Fibroblast of mammary gland (primary cell): Measurements from ENCODE around the gene MUC22.

Source experiments
- DNase-seq: peaks from one replicate; pipeline ENCODE4 v3.0.0-alpha.2; 2010; ENCODE audit warnings: low read depth
- H3K4me3 ChIP-seq: 2 replicates; pipeline ENCODE4 v1.5.1; 2011; ENCODE audit warnings: low read depth, mild to moderate bottlenecking, low read length, moderate library complexity; ENCODE audit not compliant: control insufficient read depth
- TF ChIP-seq, protein P1 (sequence below): conservative IDR thresholded peaks from 2 replicates; pipeline ENCODE4 v1.5.1; 2011; ENCODE audit warnings: low read depth, low read length, inconsistent platforms; ENCODE audit not compliant: control insufficient read depth, insufficient read depth

Gene MUC22

DNA sequence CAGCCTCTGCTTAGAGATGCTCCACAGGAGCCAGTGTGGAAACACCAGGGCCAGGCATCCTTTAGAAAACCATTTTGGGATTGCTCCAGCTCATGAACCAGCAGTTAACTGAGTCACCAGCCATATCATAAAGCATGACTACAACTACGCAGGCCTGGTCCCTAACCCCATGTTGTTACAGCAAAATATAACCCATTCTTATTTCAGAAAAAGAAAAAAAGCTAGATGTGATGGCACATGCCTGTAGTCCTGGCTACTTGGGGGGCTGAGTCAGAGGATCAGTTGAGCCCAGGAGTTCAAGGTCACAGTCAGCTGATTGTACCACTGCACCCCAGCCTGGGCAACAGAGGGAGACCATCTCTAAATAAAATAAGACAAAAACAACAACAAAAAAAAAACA, 65.3 kb downstream of the MUC22 start:
- peak; percentile 88 for DNase-seq
- TF ChIP-seq, protein P1, sequence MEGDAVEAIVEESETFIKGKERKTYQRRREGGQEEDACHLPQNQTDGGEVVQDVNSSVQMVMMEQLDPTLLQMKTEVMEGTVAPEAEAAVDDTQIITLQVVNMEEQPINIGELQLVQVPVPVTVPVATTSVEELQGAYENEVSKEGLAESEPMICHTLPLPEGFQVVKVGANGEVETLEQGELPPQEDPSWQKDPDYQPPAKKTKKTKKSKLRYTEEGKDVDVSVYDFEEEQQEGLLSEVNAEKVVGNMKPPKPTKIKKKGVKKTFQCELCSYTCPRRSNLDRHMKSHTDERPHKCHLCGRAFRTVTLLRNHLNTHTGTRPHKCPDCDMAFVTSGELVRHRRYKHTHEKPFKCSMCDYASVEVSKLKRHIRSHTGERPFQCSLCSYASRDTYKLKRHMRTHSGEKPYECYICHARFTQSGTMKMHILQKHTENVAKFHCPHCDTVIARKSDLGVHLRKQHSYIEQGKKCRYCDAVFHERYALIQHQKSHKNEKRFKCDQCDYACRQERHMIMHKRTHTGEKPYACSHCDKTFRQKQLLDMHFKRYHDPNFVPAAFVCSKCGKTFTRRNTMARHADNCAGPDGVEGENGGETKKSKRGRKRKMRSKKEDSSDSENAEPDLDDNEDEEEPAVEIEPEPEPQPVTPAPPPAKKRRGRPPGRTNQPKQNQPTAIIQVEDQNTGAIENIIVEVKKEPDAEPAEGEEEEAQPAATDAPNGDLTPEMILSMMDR, result no peak
- no peak overlapping the region for H3K4me3 ChIP-seq

DNA sequence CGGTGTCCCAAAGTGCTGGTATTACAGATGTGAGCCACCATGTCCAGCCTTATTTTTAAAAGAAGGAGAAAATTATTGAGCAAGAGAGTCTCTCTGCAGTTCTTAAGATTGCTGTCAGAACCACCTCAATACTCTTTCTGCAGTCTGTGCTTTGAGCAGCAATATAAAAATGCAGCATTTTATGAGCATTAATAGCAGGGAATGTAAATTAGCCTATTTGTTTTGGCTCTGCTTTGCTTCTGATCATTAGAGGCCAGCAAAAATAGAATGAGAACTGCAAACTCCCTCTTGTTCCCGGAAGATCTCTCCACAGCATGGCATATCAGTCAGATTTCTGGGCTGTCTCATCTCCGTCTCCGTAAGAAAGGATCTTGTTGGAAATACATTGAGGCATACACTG, 66.3 kb downstream of the MUC22 start:
- no peak overlapping the region for H3K4me3 ChIP-seq
- TF ChIP-seq, protein P1, result no peak
- DNase-seq, result no peak

DNA sequence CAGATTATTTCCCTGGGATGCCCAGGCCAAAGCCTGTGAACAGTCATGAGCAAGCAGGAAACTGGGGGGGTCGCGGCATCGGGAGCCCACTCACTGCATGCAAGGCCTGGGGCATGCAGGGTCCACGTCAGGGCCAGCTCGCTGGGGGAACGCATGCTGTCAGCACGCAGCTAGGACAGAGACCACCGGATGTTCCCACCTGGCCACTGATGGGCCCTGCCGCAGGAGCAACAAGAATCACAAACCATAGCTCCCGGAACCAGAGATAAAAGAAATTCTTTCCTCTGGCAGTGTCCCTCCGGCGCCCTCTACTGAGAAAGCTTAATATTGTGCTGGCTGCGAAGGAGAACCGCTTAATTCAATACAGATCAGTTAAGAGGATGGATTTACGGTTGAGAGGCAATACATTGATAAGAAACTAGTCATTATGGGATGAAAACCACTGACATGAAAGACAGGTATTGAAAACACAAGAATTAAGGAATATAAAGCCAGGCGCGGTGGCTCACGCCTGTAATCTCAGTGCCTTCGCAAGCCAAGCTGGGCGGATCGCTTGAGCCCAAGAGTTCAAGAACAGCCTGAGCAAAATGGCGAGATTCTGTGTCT, 69.5 kb downstream of the MUC22 start:
- no peak overlapping the region for H3K4me3 ChIP-seq
- TF ChIP-seq, protein P1, result peak; percentile 88
- peak; percentile 66 for DNase-seq

DNA sequence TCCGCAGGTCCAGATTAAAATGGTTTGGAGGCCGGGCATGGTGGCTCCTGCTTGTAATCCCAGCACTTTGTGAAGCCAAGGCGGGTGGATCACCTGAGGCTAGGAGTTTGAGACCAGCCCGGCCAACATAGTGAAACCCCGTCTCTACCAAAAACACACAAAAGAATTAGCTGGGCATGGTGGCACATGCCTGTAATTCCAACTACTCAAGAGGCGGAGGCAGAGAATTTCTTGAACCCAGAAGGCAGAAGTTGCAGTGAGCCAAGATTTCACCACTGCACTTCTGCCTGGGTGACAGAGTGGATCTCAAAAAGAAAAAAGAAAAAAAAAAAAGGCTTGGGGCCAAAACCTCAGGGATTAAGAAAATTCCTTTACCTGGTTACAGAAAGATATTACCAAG, 71.6 kb downstream of the MUC22 start:
- no peak for DNase-seq
- no peak overlapping the region for H3K4me3 ChIP-seq
- TF ChIP-seq, protein P1, result no peak

DNA sequence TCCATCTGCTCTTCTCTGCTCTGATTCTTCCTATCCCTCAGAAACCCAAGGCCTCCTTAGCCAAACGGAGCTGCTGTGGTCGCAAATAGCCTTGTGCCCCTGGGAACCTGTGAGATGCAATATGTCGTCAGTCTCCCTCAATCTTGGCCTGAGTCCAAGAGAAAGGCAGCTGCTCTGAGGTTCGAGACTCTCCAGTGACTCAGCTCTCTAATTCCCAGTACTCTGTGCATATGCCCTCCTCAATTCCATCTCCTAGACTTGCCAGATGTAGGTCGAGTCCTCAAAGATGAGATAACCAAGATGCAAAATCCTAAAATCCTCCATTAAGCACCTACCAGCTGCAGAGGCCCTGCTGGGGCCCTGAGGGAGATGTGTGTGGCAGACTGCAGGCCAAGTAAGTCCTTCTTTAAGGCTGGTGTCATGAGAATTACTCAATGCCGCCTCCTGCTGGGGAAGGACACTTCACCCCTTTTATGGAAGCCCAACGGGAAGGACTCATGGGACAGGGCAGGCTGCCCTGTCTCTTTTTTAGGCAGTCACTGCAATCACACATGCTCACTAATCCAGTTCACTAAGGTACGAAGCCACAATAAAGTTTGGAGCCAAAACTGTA, 73.6 kb downstream of the MUC22 start:
- DNase-seq, result peak; percentile 90
- TF ChIP-seq, protein P1, result peak; percentile 55
- no peak overlapping the region for H3K4me3 ChIP-seq
